Measurements from ENCODE around the gene FGD2. TPM values are rescaled to one million over a fixed set of nuclear protein-coding genes. Genes with fewer than 3 reads are reported as not detected.

The FGD2 gene
- total and polyA plus RNA-seq, 9 of the 15 experiments (the other 6 are each of a cell fraction or from before 2014, with no cell fraction given): 0.09 TPM; not detected in 8

- TF ChIP-seq ZNF277 (CRISPR knock-in tag; IDR thresholded peaks at IDR 0.05; ENCODE audit: borderline replicate concordance): no peak
- peak in 1 of 2 experiments; percentile 59; a peak in 3 of 4 replicates for TF ChIP-seq TRIM24 (IDR thresholded peaks at IDR 0.05)
- 0 out of 4 replicates have a peak, but pooled peaks of 1 of the 2 experiments have one; percentile 42 for TF ChIP-seq TEAD1 (CRISPR knock-in tag; IDR thresholded peaks at IDR 0.05)
- TF ChIP-seq SAP30 (IDR thresholded peaks at IDR 0.05; ENCODE audit: borderline replicate concordance, insufficient read depth, low read depth, low read length, poor library complexity, severe bottlenecking): peak; percentile 53
- TF ChIP-seq CBX1 (IDR thresholded peaks at IDR 0.05; ENCODE audit: low read depth): no peak
- TF ChIP-seq KLF10 (CRISPR knock-in tag; IDR thresholded peaks at IDR 0.05): no peak
- TF ChIP-seq SMAD4 (CRISPR knock-in tag; conservative IDR thresholded peaks at IDR 0.05): no peak
- no peak for TF ChIP-seq MBD1 (CRISPR knock-in tag; IDR thresholded peaks at IDR 0.05)
- TF ChIP-seq PHF21A (IDR thresholded peaks at IDR 0.05; ENCODE audit: borderline replicate concordance, low read depth): 0 out of 2 replicates have a peak, but pooled peaks have one; percentile 22
- TF ChIP-seq CGGBP1 (CRISPR knock-in tag; IDR thresholded peaks at IDR 0.05): no peak
- no peak for TF ChIP-seq CREBBP (IDR thresholded peaks at IDR 0.05; ENCODE audit: low read depth, low read length)
- no peak for TF ChIP-seq MYNN (IDR thresholded peaks at IDR 0.05)
- no peak for TF ChIP-seq MYNN (CRISPR knock-in tag; IDR thresholded peaks at IDR 0.05)
- TF ChIP-seq DMBX1 (CRISPR knock-in tag; IDR thresholded peaks at IDR 0.05; ENCODE audit: borderline replicate concordance): no peak
- no peak for TF ChIP-seq KHSRP (IDR thresholded peaks at IDR 0.05)
- TF ChIP-seq ZNF121 (CRISPR knock-in tag; conservative IDR thresholded peaks at IDR 0.05): no peak
- TF ChIP-seq ZNF408 (CRISPR knock-in tag; IDR thresholded peaks at IDR 0.05; ENCODE audit: low read depth): no peak
- TF ChIP-seq TARDBP (IDR thresholded peaks at IDR 0.05): no peak
- TF ChIP-seq MNT (conservative IDR thresholded peaks at IDR 0.05): no peak
- no peak for TF ChIP-seq TEAD2 (tag; IDR thresholded peaks at IDR 0.05)
- TF ChIP-seq ZNF551 (CRISPR knock-in tag; IDR thresholded peaks at IDR 0.05): no peak
These were observed 20.7 kb upstream of the FGD2 start (continued) for GRCh38 chr6:36984581-36985416.
